ENCODE data around the gene STK32B. TPM values are rescaled to one million over a fixed set of nuclear protein-coding genes. Genes with fewer than 3 reads are reported as not detected.
"Not testable (repeated sequence)": the region's sequence is repeated elsewhere in the genome, so short reads cannot be mapped to it uniquely, and the experiment has no call there.

STK32B gene
- total and polyA plus RNA-seq, 2 experiments from 2014 or later = 0.71 to 2.3 TPM

GRCh38 chr4:5292101-5292500 is 240.8 kb downstream of the STK32B start:
- TF ChIP-seq POLR2AphosphoS5 (IDR thresholded peaks at IDR 0.05; ENCODE audit: low read depth) = no peak
- no peak for TF ChIP-seq EZH2phosphoT487 (IDR thresholded peaks at IDR 0.05; ENCODE audit: unreplicated experiment)
- TF ChIP-seq ZNF331 (CRISPR knock-in tag; IDR thresholded peaks at IDR 0.05; ENCODE audit: low read depth) = no peak
- TF ChIP-seq ETS1 (IDR thresholded peaks at IDR 0.05) = no peak
- TF ChIP-seq REST (IDR thresholded peaks at IDR 0.05; ENCODE audit: unreplicated experiment) = no peak
- TF ChIP-seq ZNF114 (CRISPR knock-in tag; IDR thresholded peaks at IDR 0.05) = no peak
- TF ChIP-seq STAT1 (IDR thresholded peaks at IDR 0.05; ENCODE audit: unreplicated experiment) = no peak
- TF ChIP-seq NANOG (IDR thresholded peaks at IDR 0.05; ENCODE audit: borderline replicate concordance) = no peak
- no peak for TF ChIP-seq ZNF462 (CRISPR knock-in tag; IDR thresholded peaks at IDR 0.05)
- Histone ChIP-seq H4K20me1 (replicated peaks; ENCODE audit: insufficient read depth) (no peaks in the 10 kb centered on the region), H3K27ac (ENCODE audit: low read depth) (no peak overlapping the region), H3K36me3 (ENCODE audit: insufficient read depth) (no peaks in the 10 kb centered on the region), H3K4me2 (no peak overlapping the region), H3K79me2 (replicated peaks; ENCODE audit: insufficient read depth) (no peaks in the 10 kb centered on the region), H3K27me3 (ENCODE audit: insufficient read depth) (no peaks in the 10 kb centered on the region), H3K9me2 (ENCODE audit: insufficient read depth) (no peaks in the 10 kb centered on the region), H3K4me1 (ENCODE audit: insufficient read depth) (no peaks in the 10 kb centered on the region), H3K4me3 (no peak overlapping the region), H2AFZ (no peak overlapping the region), H3F3A (replicated peaks; ENCODE audit: low read depth) (no peaks in the 10 kb centered on the region)
- Mint-ChIP-seq H3K27me3 (ENCODE audit: insufficient read depth, low read depth, poor library complexity) (no peaks in the 10 kb centered on the region), H3K4me3 (no peak overlapping the region), H3K9me3 (peaks cover 8% of the 10 kb centered on the region; the same call in 2 of the 3 replicates), H3K27ac (no peak overlapping the region), H3K4me1 (no peaks in the 10 kb centered on the region), H3K36me3 (ENCODE audit: low read depth) (no peaks in the 10 kb centered on the region)
- no peak for ATAC-seq
- no peak for DNase-seq (ENCODE audit: low spot score)

- not testable (repeated sequence) for H3K9me2 ChIP-seq (ENCODE audit: insufficient read depth); H2AFZ ChIP-seq; H3K4me3 ChIP-seq; H3K27me3 Mint-ChIP-seq (ENCODE audit: insufficient read depth, low read depth, poor library complexity); H3K79me2 ChIP-seq (replicated peaks; ENCODE audit: insufficient read depth); H3K27ac Mint-ChIP-seq; H3K4me2 ChIP-seq; H3K27me3 ChIP-seq (ENCODE audit: insufficient read depth); H3K4me3 Mint-ChIP-seq; H3K4me1 Mint-ChIP-seq; H3K36me3 ChIP-seq (ENCODE audit: insufficient read depth); H3K36me3 Mint-ChIP-seq (ENCODE audit: low read depth); DNase-seq (ENCODE audit: low spot score); H3F3A ChIP-seq (replicated peaks; ENCODE audit: low read depth); H3K9me3 Mint-ChIP-seq; H3K27ac ChIP-seq (ENCODE audit: low read depth); ATAC-seq; H3K4me1 ChIP-seq (ENCODE audit: insufficient read depth); H4K20me1 ChIP-seq (replicated peaks; ENCODE audit: insufficient read depth)
Measured at GRCh38 chr4:5298000-5298787, 246.9 kb downstream of the STK32B start.
